Measurements from ENCODE around the gene COL20A1. TPM values are rescaled to one million over a fixed set of nuclear protein-coding genes. Genes with fewer than 3 reads are reported as not detected.

The COL20A1 gene
- total RNA-seq, 1 donor = not detected

GRCh38 chr20:63343460-63344445 is 50.8 kb downstream of the COL20A1 start:
- Histone ChIP-seq H3K4me1 (ENCODE audit: insufficient read depth, low read length) (no peaks in the 10 kb centered on the region), H3K27me3 (ENCODE audit: insufficient read depth, low read length) (no peaks in the 10 kb centered on the region), H3K9me3 (ENCODE audit: low read depth, low read length) (peaks cover 6% of the 10 kb centered on the region), H3K4me3 (ENCODE audit: low read length) (no peak overlapping the region)

- H3K4me1 ChIP-seq (ENCODE audit: insufficient read depth, low read length) = no peaks in the 10 kb centered on the region
- no peak overlapping the region for H3K4me3 ChIP-seq (ENCODE audit: low read length)
- H3K27me3 ChIP-seq (ENCODE audit: insufficient read depth, low read length) = no peaks in the 10 kb centered on the region
- no peaks in the 10 kb centered on the region for H3K9me3 ChIP-seq (ENCODE audit: low read depth, low read length)
Measured at GRCh38 chr20:63344616-63345327, 51.8 kb downstream of the COL20A1 start.

- no peak overlapping the region for H3K4me3 ChIP-seq (ENCODE audit: low read length)
- H3K4me1 ChIP-seq (ENCODE audit: insufficient read depth, low read length) = no peaks in the 10 kb centered on the region
- H3K27me3 ChIP-seq (ENCODE audit: insufficient read depth, low read length) = no peaks in the 10 kb centered on the region
- H3K9me3 ChIP-seq (ENCODE audit: low read depth, low read length) = no peaks in the 10 kb centered on the region
Measured at GRCh38 chr20:63345328-63346100, 52.5 kb downstream of the COL20A1 start.

- Histone ChIP-seq H3K4me1 (ENCODE audit: insufficient read depth, low read length) (no peaks in the 10 kb centered on the region), H3K4me3 (ENCODE audit: low read length) (no peak overlapping the region), H3K27me3 (ENCODE audit: insufficient read depth, low read length) (no peaks in the 10 kb centered on the region), H3K9me3 (ENCODE audit: low read depth, low read length) (no peaks in the 10 kb centered on the region)
Measured at GRCh38 chr20:63346131-63347080, 53.4 kb downstream of the COL20A1 start.

- Histone ChIP-seq H3K27me3 (ENCODE audit: insufficient read depth, low read length) (no peaks in the 10 kb centered on the region), H3K4me1 (ENCODE audit: insufficient read depth, low read length) (no peaks in the 10 kb centered on the region), H3K9me3 (ENCODE audit: low read depth, low read length) (no peaks in the 10 kb centered on the region), H3K4me3 (ENCODE audit: low read length) (no peak overlapping the region)
Measured at GRCh38 chr20:63347081-63347741, 54.2 kb downstream of the COL20A1 start.

- H3K27me3 ChIP-seq (ENCODE audit: insufficient read depth, low read length) = no peaks in the 10 kb centered on the region
- H3K4me3 ChIP-seq (ENCODE audit: low read length) = no peak overlapping the region
- no peaks in the 10 kb centered on the region for H3K4me1 ChIP-seq (ENCODE audit: insufficient read depth, low read length)
- no peaks in the 10 kb centered on the region for H3K9me3 ChIP-seq (ENCODE audit: low read depth, low read length)
Measured at GRCh38 chr20:63347950-63348827, 55.2 kb downstream of the COL20A1 start.

- Histone ChIP-seq H3K4me3 (ENCODE audit: low read length) (no peak overlapping the region), H3K4me1 (ENCODE audit: insufficient read depth, low read length) (no peaks in the 10 kb centered on the region), H3K27me3 (ENCODE audit: insufficient read depth, low read length) (no peaks in the 10 kb centered on the region), H3K9me3 (ENCODE audit: low read depth, low read length) (no peaks in the 10 kb centered on the region)
Measured at GRCh38 chr20:63348828-63349515, 56.0 kb downstream of the COL20A1 start.

- Histone ChIP-seq H3K4me3 (ENCODE audit: low read length) (no peak overlapping the region), H3K4me1 (ENCODE audit: insufficient read depth, low read length) (no peaks in the 10 kb centered on the region), H3K9me3 (ENCODE audit: low read depth, low read length) (no peaks in the 10 kb centered on the region), H3K27me3 (ENCODE audit: insufficient read depth, low read length) (no peaks in the 10 kb centered on the region)
Measured at GRCh38 chr20:63349516-63349895, 56.5 kb downstream of the COL20A1 start.

GRCh38 chr20:63350196-63350595 is 57.2 kb downstream of the COL20A1 start:
- H3K9me3 ChIP-seq (ENCODE audit: low read depth, low read length) = no peaks in the 10 kb centered on the region
- no peak overlapping the region for H3K4me3 ChIP-seq (ENCODE audit: low read length)
- no peaks in the 10 kb centered on the region for H3K27me3 ChIP-seq (ENCODE audit: insufficient read depth, low read length)
- no peaks in the 10 kb centered on the region for H3K4me1 ChIP-seq (ENCODE audit: insufficient read depth, low read length)

- no peaks in the 10 kb centered on the region for H3K4me1 ChIP-seq (ENCODE audit: insufficient read depth, low read length)
Measured at GRCh38 chr20:63350597-63351325, 57.8 kb downstream of the COL20A1 start.

GRCh38 chr20:63351326-63351700 is 58.3 kb downstream of the COL20A1 start:
- H3K4me3 ChIP-seq (ENCODE audit: low read length) = no peak overlapping the region
- no peaks in the 10 kb centered on the region for H3K27me3 ChIP-seq (ENCODE audit: insufficient read depth, low read length)
- no peaks in the 10 kb centered on the region for H3K4me1 ChIP-seq (ENCODE audit: insufficient read depth, low read length)
- no peaks in the 10 kb centered on the region for H3K9me3 ChIP-seq (ENCODE audit: low read depth, low read length)

More at GRCh38 chr20:63350597-63351325, 57.8 kb downstream of the COL20A1 start:
- H3K4me3 ChIP-seq (ENCODE audit: low read length) = no peak overlapping the region
- no peaks in the 10 kb centered on the region for H3K9me3 ChIP-seq (ENCODE audit: low read depth, low read length)
- no peaks in the 10 kb centered on the region for H3K27me3 ChIP-seq (ENCODE audit: insufficient read depth, low read length)

Data from mononuclear cell (primary cell).